Daoy (cell line): ENCODE results near the gene TTLL6. TPM values are rescaled to one million over a fixed set of nuclear protein-coding genes. Genes with fewer than 3 reads are reported as not detected.
"Not testable (repeated sequence)": the region's sequence is repeated elsewhere in the genome, so short reads cannot be mapped to it uniquely, and the experiment has no call there.

Experiments used
- DNase-seq: peaks from one replicate; pipeline ENCODE4 v3.0.0-alpha.2; 2015; ENCODE audit warnings: low read depth
- total RNA-seq: library from RNA; depleted of rRNA; stranded (reverse); fragments of >200 nt; shearing (Covaris generic); gene quantifications from 2 replicates; pipeline ENCODE4 v1.2.3, GENCODE V29; 2014; rRNA removed

TTLL6 gene
- total RNA-seq: not detected in 2 replicates

GRCh38 chr17:48816774-48817590, at the start of gene TTLL6:
Gene TTLL6, minus strand, starts transcription at chr17:48817229. Its CDS starts 157 bp downstream, at chr17:48817072.
- DNase-seq: peak; percentile 87

- DNase-seq: no peak
These were observed 43.4 kb upstream of the TTLL6 start for GRCh38 chr17:48860456-48860855.

GRCh38 chr17:48860034-48860433, 43.0 kb upstream of the TTLL6 start:
- no peak for DNase-seq

- DNase-seq: no peak
These were observed 39.2 kb upstream of the TTLL6 start for GRCh38 chr17:48856122-48856821.

- no peak for DNase-seq
These were observed 37.9 kb upstream of the TTLL6 start for GRCh38 chr17:48854774-48855476.

GRCh38 chr17:48850792-48851323, 33.8 kb upstream of the TTLL6 start:
- DNase-seq: no peak

GRCh38 chr17:48843187-48843900, 26.3 kb upstream of the TTLL6 start:
- peak; percentile 13 for DNase-seq

GRCh38 chr17:48842746-48843145, 25.7 kb upstream of the TTLL6 start:
- DNase-seq: no peak

GRCh38 chr17:48841395-48841831, 24.4 kb upstream of the TTLL6 start:
- DNase-seq: peak; percentile 13

GRCh38 chr17:48840441-48840840, 23.4 kb upstream of the TTLL6 start:
- DNase-seq: no peak

GRCh38 chr17:48837458-48837857, 20.4 kb upstream of the TTLL6 start:
- DNase-seq: not testable (repeated sequence)

- DNase-seq: no peak
These were observed 18.9 kb upstream of the TTLL6 start for GRCh38 chr17:48835971-48836370.

GRCh38 chr17:48834973-48835372, 17.9 kb upstream of the TTLL6 start:
- DNase-seq: no peak

- DNase-seq: no peak
These were observed 14.5 kb upstream of the TTLL6 start for GRCh38 chr17:48831549-48831883.

GRCh38 chr17:48830840-48831548, 14.0 kb upstream of the TTLL6 start, which contains the start of gene CALCOCO2:
Gene CALCOCO2, plus strand, starts transcription at chr17:48831035. Its CDS starts 10,673 bp downstream, at chr17:48841708.
- DNase-seq: peak; percentile 95

GRCh38 chr17:48825446-48826381, 8.7 kb upstream of the TTLL6 start:
- peak; percentile 77 for DNase-seq

GRCh38 chr17:48820936-48821335, 3.9 kb upstream of the TTLL6 start:
- not testable (repeated sequence) for DNase-seq

GRCh38 chr17:48819466-48819865, 2.4 kb upstream of the TTLL6 start:
- peak; percentile 51 for DNase-seq

GRCh38 chr17:48818361-48818841, 1.4 kb upstream of the TTLL6 start:
- no peak for DNase-seq

GRCh38 chr17:48816438-48816773, 623 bp downstream of the TTLL6 start:
- no peak for DNase-seq
